Activated CD8-positive, alpha-beta memory T cell treated with anti-CD3 and anti-CD28 coated beads for 36 hours (primary cell): Measurements from ENCODE around the gene CFAP157. TPM values are rescaled to one million over a fixed set of nuclear protein-coding genes. Genes with fewer than 3 reads are reported as not detected.

Experiments used
- CTCF ChIA-PET: fragments of 350-600 bp; sonication (Branson Sonifier 250); formaldehyde crosslinking; loops from one replicate; lab custom pipeline; 2021; ENCODE audit warnings: antibody characterized with exemption; lab: Charles Lee
- POLR2A ChIA-PET: fragments of 350-600 bp; sonication (Branson Sonifier 250); formaldehyde crosslinking; loops from one replicate; lab custom pipeline; 2021; ENCODE audit warnings: antibody characterized with exemption; lab: Charles Lee
- total RNA-seq, 2 experiments: library from RNA; stranded (reverse); gene quantifications; one replicate each; pipeline ENCODE4 v1.2.3, GENCODE V29; 2021

CFAP157 gene
- total RNA-seq, 2 experiments from 2014 or later: not detected

- ChIA-PET POLR2A (interaction anchor here (1.1 to 1.2 kb wide), 2 partner anchors 27 to 328 kb away, joined by 3 read pairs; no protein-coding TSS in a partner anchor), CTCF (interaction anchor here (0.7 to 1.3 kb wide), 5 partner anchors 18 to 165 kb away, joined by 3 to 7 read pairs (median 3); partner anchors contain the start of genes CDK9 and PIP5KL1)
Observed at GRCh38 chr9:127765418-127765817, 58.6 kb downstream of the CFAP157 start.

Other genes with a start within 250 kb of the CFAP157 start
- 10 to 100 TPM; 18.3 to 22.8 TPM for gene STXBP1, start 94.7 kb upstream of the CFAP157 start, total RNA-seq
- 10 to 100 TPM; 27.8 to 28.8 TPM for gene PTRH1, start 8.7 kb downstream of the CFAP157 start, total RNA-seq
- 1 to 10 TPM; 1.3 to 1.4 TPM for gene TTC16, start 9.1 kb downstream of the CFAP157 start, total RNA-seq
- gene TOR2A, start 28.3 kb downstream of the CFAP157 start, total RNA-seq: 10 to 100 TPM; 24.9 TPM
- 10 to 100 TPM; 17.4 to 18.3 TPM for gene SH2D3C, start 71.7 kb downstream of the CFAP157 start, total RNA-seq
- gene CDK9, start 79.0 kb downstream of the CFAP157 start, total RNA-seq: 100 to 1,000 TPM; 103 to 109 TPM
- gene FPGS, start 95.9 kb downstream of the CFAP157 start, total RNA-seq: 100 to 1,000 TPM; 106 to 107 TPM
- gene ENG, start 147.7 kb downstream of the CFAP157 start, total RNA-seq: 10 to 100 TPM; 19.0 to 20.5 TPM
- gene AK1, start 170.7 kb downstream of the CFAP157 start, total RNA-seq: 10 to 100 TPM; 11.6 to 12.6 TPM
- 10 to 100 TPM; 52.6 to 61.1 TPM for gene ST6GALNAC6, start 192.6 kb downstream of the CFAP157 start, total RNA-seq
- 10 to 100 TPM; 44.1 to 44.2 TPM for gene ST6GALNAC4, start 210.1 kb downstream of the CFAP157 start, total RNA-seq
- 1 to 10 TPM; 1.0 to 2.5 TPM for gene PIP5KL1, start 223.8 kb downstream of the CFAP157 start, total RNA-seq
- gene DPM2, start 230.9 kb downstream of the CFAP157 start, total RNA-seq: 10 to 100 TPM; 74.8 to 76.5 TPM